K562 (cell line): Measurements from ENCODE around the gene PNMA8B. TPM values are rescaled to one million over a fixed set of nuclear protein-coding genes. Genes with fewer than 3 reads are reported as not detected.

Source experiments
- ATAC-seq: fragments of 200-7000 bp; cut with Tn5 transposase; 3 replicates; pipeline ENCODE4 v1.9.1; 2020; ENCODE audit warnings: moderate library complexity
- BruUV-seq: library from RNA; stranded (reverse); fragments of 400-500 nt; replicated peaks from 2 replicates; lab custom pipeline; 2021; lab: Mats Ljungman, UMichigan
- CTCF ChIA-PET: fragments of 300-600 bp; formaldehyde crosslinking; extraction: SDS; loops from one replicate; lab custom pipeline; 2021; ENCODE audit warnings: low intra/inter-chr PET ratio; lab: Yijun Ruan, JAX
- POLR2A ChIA-PET: fragments of 300-600, 350-650 bp; sonication (Branson Sonifier 250); formaldehyde crosslinking; extraction: SDS; loops from one replicate; lab custom pipeline; 2021; ENCODE audit warnings: antibody characterized with exemption, inconsistent platforms; lab: Yijun Ruan, JAX
- DNase-seq, 4 experiments: peaks; one replicate each; pipeline versions ENCODE4 v3.0.0 to v3.0.0-alpha.2; 2011 to 2018; ENCODE audit warnings: low spot score in 3 of 4, mixed read lengths in 3 of 4; ENCODE audit errors: extremely low read depth in 1 of 4
- FAIRE-seq: peaks from 2 replicates; lab custom pipeline; 2011; peaks lifted over from hg19 to GRCh38; lab: Jason Lieb, UNC
- H2AFZ ChIP-seq: 2 replicates; pipeline ENCODE4 v1.6.0; 2011; ENCODE audit warnings: low read depth, low read length, control low read depth, inconsistent platforms
- H3K27ac ChIP-seq: fragments of 200-600 bp; 3 replicates; pipeline ENCODE4 v1.8.0; 2011; ENCODE audit warnings: low read depth, mild to moderate bottlenecking, control low read depth, inconsistent platforms, low read length, moderate library complexity, mixed read lengths; ENCODE audit errors: extremely low read depth
- H3K27me3 ChIP-seq, 2 experiments: fragments of 300-600 bp in 1 of 2; 2 replicates in 1 of 2; 3 replicates in 1 of 2; pipeline versions ENCODE4 v1.6.0 to v1.8.0; 2011; ENCODE audit warnings: inconsistent platforms in 2 of 2, low read length in 2 of 2, mild to moderate bottlenecking in 1 of 2, mixed read lengths in 1 of 2, moderate library complexity in 1 of 2; ENCODE audit not compliant: control insufficient read depth in 2 of 2, insufficient read depth in 2 of 2
- H3K36me3 ChIP-seq: fragments of 300-600 bp; 3 replicates; pipeline ENCODE4 v1.8.0; 2011; ENCODE audit warnings: mild to moderate bottlenecking, low read length, inconsistent platforms; ENCODE audit not compliant: control insufficient read depth, insufficient read depth
- H3K4me1 ChIP-seq, 2 experiments: fragments of 200-600 bp in 1 of 2; replicated peaks in 1 of 2; 2 replicates in 1 of 2; 3 replicates in 1 of 2; pipeline versions ENCODE4 v1.5.1 to v1.8.0; 2011; ENCODE audit warnings: inconsistent platforms in 2 of 2, low read length in 2 of 2, mild to moderate bottlenecking in 1 of 2, mixed read lengths in 1 of 2, moderate library complexity in 1 of 2; ENCODE audit not compliant: control insufficient read depth in 2 of 2, insufficient read depth in 2 of 2
- H3K4me2 ChIP-seq: 2 replicates; pipeline ENCODE4 v1.6.1; 2011; ENCODE audit warnings: low read length, control low read depth, inconsistent platforms, mixed read lengths; ENCODE audit not compliant: insufficient read depth
- H3K4me3 ChIP-seq: fragments of 200-600 bp; sonication (generic), shearing (Covaris generic); 2 replicates; pipeline ENCODE4 v1.5.1; 2016; ENCODE audit warnings: control low read depth, inconsistent platforms
- H3K79me2 ChIP-seq: fragments of 200-600 bp; 3 replicates; pipeline ENCODE4 v1.8.0; 2011; ENCODE audit warnings: low read length, inconsistent platforms; ENCODE audit not compliant: control insufficient read depth, insufficient read depth
- H3K9ac ChIP-seq, 2 experiments: 2 replicates each; pipeline versions ENCODE4 v1.6.0 to v1.6.1; 2011; ENCODE audit warnings: low read depth in 2 of 2, low read length in 2 of 2, control low read depth in 1 of 2, inconsistent platforms in 1 of 2, mild to moderate bottlenecking in 1 of 2, mixed read lengths in 1 of 2; ENCODE audit not compliant: insufficient read depth in 1 of 2
- H3K9me1 ChIP-seq: one replicate; pipeline ENCODE4 v1.6.0; 2011; ENCODE audit warnings: inconsistent platforms, mild to moderate bottlenecking, low read length, moderate library complexity; ENCODE audit not compliant: control insufficient read depth, insufficient read depth
- H3K9me3 ChIP-seq: replicated peaks from 2 replicates; pipeline ENCODE4 v1.5.1; 2011; ENCODE audit warnings: low read depth, low read length, inconsistent platforms; ENCODE audit not compliant: control insufficient read depth, insufficient read depth
- H4K20me1 ChIP-seq: replicated peaks from 2 replicates; pipeline ENCODE4 v1.6.1; 2011; ENCODE audit warnings: low read length, inconsistent platforms, mixed read lengths; ENCODE audit not compliant: control insufficient read depth, insufficient read depth
- GABPA ChIP-seq: fragments of 200-800 bp; sonication (Bioruptor generic); conservative IDR thresholded peaks from 2 replicates; pipeline ENCODE4 v1.6.1; 2016; ENCODE audit warnings: low read depth, missing genetic modification characterization, missing compliant biosample characterization
- HIVEP1 ChIP-seq: fragments of 250-450 bp; sonication (Bioruptor Pico); IDR thresholded peaks from 2 replicates; pipeline ENCODE4 v1.4.0; 2020; ENCODE audit warnings: mild to moderate bottlenecking
- IRF2 ChIP-seq: sonication (generic); formaldehyde crosslinking; IDR thresholded peaks from 2 replicates; pipeline ENCODE4 v1.8.1; 2022; ENCODE audit warnings: mild to moderate bottlenecking, missing genetic modification reagents
- RAD21 ChIP-seq, 2 experiments: fragments of 250-450 bp in 1 of 2; fragments of 450-650 bp in 1 of 2; sonication (Bioruptor Pico) in 1 of 2; formaldehyde crosslinking in 1 of 2; IDR thresholded peaks in 1 of 2; conservative IDR thresholded peaks in 1 of 2; 2 replicates each; pipeline versions ENCODE4 v1.4.0 to v1.8.0; 2020 to 2022; ENCODE audit warnings: mild to moderate bottlenecking in 2 of 2, moderate library complexity in 1 of 2
- RFX1 ChIP-seq: fragments of 450-650 bp; IDR thresholded peaks from 2 replicates; pipeline ENCODE4 v1.6.1; 2016; ENCODE audit warnings: mild to moderate bottlenecking, moderate library complexity
- ZFP30 ChIP-seq: fragments of 250-450 bp; sonication (Bioruptor Pico); IDR thresholded peaks from 2 replicates; pipeline ENCODE4 v1.8.0; 2022; ENCODE audit warnings: moderate library complexity, mild to moderate bottlenecking, inconsistent platforms, borderline replicate concordance
- ZNF655 ChIP-seq: fragments of 250-450 bp; sonication (Bioruptor Pico); IDR thresholded peaks from 2 replicates; pipeline ENCODE4 v1.5.0; 2021
- ZNF699 ChIP-seq: fragments of 250-450 bp; sonication (Bioruptor Pico); IDR thresholded peaks from 2 replicates; pipeline ENCODE4 v1.8.0; 2021; ENCODE audit warnings: mild to moderate bottlenecking, moderate library complexity; ENCODE audit not compliant: insufficient replicate concordance
- WGBS: fragments of 100-300 bp; shearing (Covaris generic); methylation state at CpG from one replicate; pipeline ENCODE4 v1.1.6; 2016; ENCODE audit warnings: low coverage, mixed read lengths; ENCODE audit not compliant: insufficient coverage; ENCODE audit errors: missing lambda C conversion rate; 5-methylcytosine and 5-hydroxymethylcytosine counted together
- in situ Hi-C: fragments of 300-500 bp; cut with MboI; formaldehyde crosslinking; loops from 4 replicates; pipeline ENCODE4 v1.15.0; 2018; ENCODE audit warnings: inconsistent platforms, mixed read lengths
- intact Hi-C: fragments of 100-400 bp; cut with micrococcal nuclease; formaldehyde crosslinking; loops from 2 replicates; pipeline ENCODE4 v1.14.2; 2022
- polyA plus RNA-seq, 8 experiments: library from polyadenylated mRNA; depleted of rRNA in 4 of 8; stranded (reverse) in 5 of 8; unstranded in 3 of 8; fragments of >200 nt; fragmentation: Nextera tagmentation in 2 of 8; fragmentation: Illumina TruSeq in 1 of 8; extraction: Ambion mirVana in 2 of 8; extraction: Trizol in 1 of 8; gene quantifications; 2 replicates each; pipeline versions ENCODE4 v1.2.1 to v1.2.3, GENCODE V29; 2011 to 2014; ENCODE audit warnings: inconsistent platforms in 1 of 8, missing spikeins in 1 of 8
- total RNA-seq, 7 experiments: library from RNA; depleted of rRNA in 6 of 7; stranded (reverse); fragments of >200 nt in 6 of 7; fragmentation: Illumina TruSeq in 2 of 7; extraction: Trizol in 2 of 7; gene quantifications; 2 replicates each; pipeline versions ENCODE4 v1.2.1 to v1.2.3, GENCODE V29; 2011 to 2021; ENCODE audit warnings: low replicate concordance in 1 of 7
- TF ChIP-seq, protein P1 (sequence below): sonication (generic); formaldehyde crosslinking; IDR thresholded peaks from 2 replicates; pipeline ENCODE4 v1.8.1; 2023; ENCODE audit warnings: missing genetic modification reagents, mild to moderate bottlenecking, borderline replicate concordance

The PNMA8B gene
- total and polyA plus RNA-seq, 9 of the 15 experiments (the other 6 are each of a cell fraction or from before 2014, with no cell fraction given) = not detected

GRCh38 chr19:46494941-46495785 lies 504 bp downstream of the PNMA8B start:
- Histone ChIP-seq H3K79me2 (no peaks in the 10 kb centered on the region), H3K4me1 (peaks cover 0 to 29% of the 10 kb centered on the region in 2 experiments; a peak in 2 of 5 replicates), H2AFZ (no peak overlapping the region), H3K9me3 (no peaks in the 10 kb centered on the region; the same call in 1 of the 2 replicates), H3K27me3 (peaks cover 55 to 82% of the 10 kb centered on the region in 2 experiments), H3K27ac (no peak overlapping the region)
- CTCF ChIA-PET = no interaction called here
- WGBS = 3% methylated on average over 44 of the region's 49 CpGs
- in situ Hi-C loops = no loop called here
- TF ChIP-seq, protein P1, sequence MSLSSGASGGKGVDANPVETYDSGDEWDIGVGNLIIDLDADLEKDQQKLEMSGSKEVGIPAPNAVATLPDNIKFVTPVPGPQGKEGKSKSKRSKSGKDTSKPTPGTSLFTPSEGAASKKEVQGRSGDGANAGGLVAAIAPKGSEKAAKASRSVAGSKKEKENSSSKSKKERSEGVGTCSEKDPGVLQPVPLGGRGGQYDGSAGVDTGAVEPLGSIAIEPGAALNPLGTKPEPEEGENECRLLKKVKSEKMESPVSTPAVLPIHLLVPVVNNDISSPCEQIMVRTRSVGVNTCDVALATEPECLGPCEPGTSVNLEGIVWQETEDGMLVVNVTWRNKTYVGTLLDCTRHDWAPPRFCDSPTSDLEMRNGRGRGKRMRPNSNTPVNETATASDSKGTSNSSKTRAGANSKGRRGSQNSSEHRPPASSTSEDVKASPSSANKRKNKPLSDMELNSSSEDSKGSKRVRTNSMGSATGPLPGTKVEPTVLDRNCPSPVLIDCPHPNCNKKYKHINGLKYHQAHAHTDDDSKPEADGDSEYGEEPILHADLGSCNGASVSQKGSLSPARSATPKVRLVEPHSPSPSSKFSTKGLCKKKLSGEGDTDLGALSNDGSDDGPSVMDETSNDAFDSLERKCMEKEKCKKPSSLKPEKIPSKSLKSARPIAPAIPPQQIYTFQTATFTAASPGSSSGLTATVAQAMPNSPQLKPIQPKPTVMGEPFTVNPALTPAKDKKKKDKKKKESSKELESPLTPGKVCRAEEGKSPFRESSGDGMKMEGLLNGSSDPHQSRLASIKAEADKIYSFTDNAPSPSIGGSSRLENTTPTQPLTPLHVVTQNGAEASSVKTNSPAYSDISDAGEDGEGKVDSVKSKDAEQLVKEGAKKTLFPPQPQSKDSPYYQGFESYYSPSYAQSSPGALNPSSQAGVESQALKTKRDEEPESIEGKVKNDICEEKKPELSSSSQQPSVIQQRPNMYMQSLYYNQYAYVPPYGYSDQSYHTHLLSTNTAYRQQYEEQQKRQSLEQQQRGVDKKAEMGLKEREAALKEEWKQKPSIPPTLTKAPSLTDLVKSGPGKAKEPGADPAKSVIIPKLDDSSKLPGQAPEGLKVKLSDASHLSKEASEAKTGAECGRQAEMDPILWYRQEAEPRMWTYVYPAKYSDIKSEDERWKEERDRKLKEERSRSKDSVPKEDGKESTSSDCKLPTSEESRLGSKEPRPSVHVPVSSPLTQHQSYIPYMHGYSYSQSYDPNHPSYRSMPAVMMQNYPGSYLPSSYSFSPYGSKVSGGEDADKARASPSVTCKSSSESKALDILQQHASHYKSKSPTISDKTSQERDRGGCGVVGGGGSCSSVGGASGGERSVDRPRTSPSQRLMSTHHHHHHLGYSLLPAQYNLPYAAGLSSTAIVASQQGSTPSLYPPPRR = no peak
- no peak for TF ChIP-seq ZNF699 (CRISPR knock-in tag)
- no peak for TF ChIP-seq RAD21 (CRISPR knock-in tag; conservative IDR thresholded peaks at IDR 0.05 in 1 of 2, IDR thresholded peaks at IDR 0.05 in 1 of 2)
- TF ChIP-seq GABPA (tag) = no peak
- TF ChIP-seq ZFP30 (CRISPR knock-in tag) = no peak
- TF ChIP-seq RFX1 = no peak
- no peak for TF ChIP-seq HIVEP1 (CRISPR knock-in tag)
- TF ChIP-seq ZNF655 (CRISPR knock-in tag) = no peak
- TF ChIP-seq IRF2 (CRISPR knock-in tag) = no peak
- TF ChIP-seq, all 486 proteins: peak for 0
- no peak overlapping the region for H3K9ac ChIP-seq
- ATAC-seq (no peak), DNase-seq (no peak), FAIRE-seq (no peak)
- intact Hi-C loops = no loop called here
- H3K4me3 ChIP-seq = no peak overlapping the region
- H4K20me1 ChIP-seq = peaks cover 6% of the 10 kb centered on the region
- POLR2A ChIA-PET = interaction anchor here (0.9 kb wide), 1 partner anchor 13 kb away, joined by 3 read pairs; no protein-coding TSS in a partner anchor
- no peaks in the 10 kb centered on the region for H3K9me1 ChIP-seq
- H3K4me2 ChIP-seq = no peak overlapping the region
- BruUV-seq = no TSS peak
- no peaks in the 10 kb centered on the region for H3K36me3 ChIP-seq
